ENCODE measurements around the gene C14orf132. TPM values are rescaled to one million over a fixed set of nuclear protein-coding genes. Genes with fewer than 3 reads are reported as not detected.

C14orf132 gene
- total and polyA plus RNA-seq, 2 donors (not counting 1 experiment from before 2014, with no cell fraction given), result 0.30 to 0.85 TPM

DNA sequence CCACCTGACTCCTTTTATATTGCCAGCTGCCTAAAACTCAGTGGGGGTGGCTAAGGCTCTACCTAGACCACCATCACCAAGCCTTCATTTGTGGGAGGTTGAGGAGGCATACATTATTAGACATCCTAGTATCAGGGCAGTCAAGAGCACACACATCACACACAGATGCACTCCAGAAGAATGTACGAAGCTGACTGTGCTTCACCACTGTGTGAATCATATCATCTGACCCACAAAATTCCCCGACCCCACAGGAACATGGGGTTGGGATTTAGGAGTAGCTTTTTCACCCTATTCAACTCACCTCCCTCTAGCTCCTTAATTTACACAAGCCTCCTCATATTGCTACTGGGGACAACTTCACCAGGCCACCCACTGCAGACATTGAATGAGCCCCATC is 100.7 kb downstream of the C14orf132 start:
- H3K4me3 Mint-ChIP-seq, result no peak overlapping the region
- Histone ChIP-seq H3K4me3 (ENCODE audit: control extremely low read depth in 1 of 5, extremely low read depth in 1 of 5, insufficient read depth in 1 of 5, low read depth in 2 of 5, low read length in 4 of 5) (no peak overlapping the region), H3K36me3 (replicated peaks in 1 of 2; ENCODE audit: control extremely low read depth in 1 of 2, control insufficient read depth in 1 of 2, extremely low read depth in 1 of 2, insufficient read depth in 2 of 2, low read length in 1 of 2) (no peaks in the 10 kb centered on the region), H3K4me2 (replicated peaks; ENCODE audit: low read depth, low read length, poor library complexity, severe bottlenecking) (no peak overlapping the region), H3K27ac (ENCODE audit: low read length in 2 of 2) (no peak overlapping the region), H3K79me2 (ENCODE audit: control insufficient read depth, insufficient read depth, low read length) (no peaks in the 10 kb centered on the region), H4K20me1 (ENCODE audit: control insufficient read depth, insufficient read depth, low read length, poor library complexity, severe bottlenecking) (no peaks in the 10 kb centered on the region), H3K9ac (ENCODE audit: low read length) (no peak overlapping the region), H3K4me1 (ENCODE audit: control insufficient read depth in 2 of 2, insufficient read depth in 2 of 2, low read length in 2 of 2) (no peaks in the 10 kb centered on the region), H3K27me3 (replicated peaks in 1 of 4; ENCODE audit: control extremely low read depth in 1 of 4, control insufficient read depth in 3 of 4, insufficient read depth in 4 of 4, low read length in 3 of 4) (peaks cover 0 to 4% (median 0%) of the 10 kb centered on the region in 4 experiments), H3K9me3 (ENCODE audit: control extremely low read depth in 1 of 3, control insufficient read depth in 2 of 3, insufficient read depth in 1 of 3, low read length in 2 of 3) (peaks cover 0 to 19% (median 4%) of the 10 kb centered on the region in 3 donors), H2AFZ (ENCODE audit: insufficient read depth, low read depth, low read length, poor library complexity, severe bottlenecking) (no peak overlapping the region)
- no peak overlapping the region for H3K27ac Mint-ChIP-seq
- POLR2A ChIA-PET, result no interaction called here
- peaks cover 18% of the 10 kb centered on the region for H3K27me3 Mint-ChIP-seq
- no peak for DNase-seq
- peaks cover 2% of the 10 kb centered on the region for H3K9me3 Mint-ChIP-seq (ENCODE audit: insufficient read depth)
- ATAC-seq (ENCODE audit: low read depth), result no peak
- H3K4me1 Mint-ChIP-seq, result no peaks in the 10 kb centered on the region
- intact Hi-C loops (cut with micrococcal nuclease), result no loop called here
- CTCF ChIA-PET, result no interaction called here
- no peak for TF ChIP-seq EZH2 (IDR thresholded peaks at IDR 0.05; ENCODE audit: borderline replicate concordance, insufficient read depth, low read depth, low read length, poor library complexity, severe bottlenecking)
- TF ChIP-seq, protein P1, sequence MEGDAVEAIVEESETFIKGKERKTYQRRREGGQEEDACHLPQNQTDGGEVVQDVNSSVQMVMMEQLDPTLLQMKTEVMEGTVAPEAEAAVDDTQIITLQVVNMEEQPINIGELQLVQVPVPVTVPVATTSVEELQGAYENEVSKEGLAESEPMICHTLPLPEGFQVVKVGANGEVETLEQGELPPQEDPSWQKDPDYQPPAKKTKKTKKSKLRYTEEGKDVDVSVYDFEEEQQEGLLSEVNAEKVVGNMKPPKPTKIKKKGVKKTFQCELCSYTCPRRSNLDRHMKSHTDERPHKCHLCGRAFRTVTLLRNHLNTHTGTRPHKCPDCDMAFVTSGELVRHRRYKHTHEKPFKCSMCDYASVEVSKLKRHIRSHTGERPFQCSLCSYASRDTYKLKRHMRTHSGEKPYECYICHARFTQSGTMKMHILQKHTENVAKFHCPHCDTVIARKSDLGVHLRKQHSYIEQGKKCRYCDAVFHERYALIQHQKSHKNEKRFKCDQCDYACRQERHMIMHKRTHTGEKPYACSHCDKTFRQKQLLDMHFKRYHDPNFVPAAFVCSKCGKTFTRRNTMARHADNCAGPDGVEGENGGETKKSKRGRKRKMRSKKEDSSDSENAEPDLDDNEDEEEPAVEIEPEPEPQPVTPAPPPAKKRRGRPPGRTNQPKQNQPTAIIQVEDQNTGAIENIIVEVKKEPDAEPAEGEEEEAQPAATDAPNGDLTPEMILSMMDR (IDR thresholded peaks at IDR 0.05), result no peak
- no CpG with 5 or more reads among the region's 2 CpGs for WGBS (ENCODE audit: insufficient coverage)

DNA sequence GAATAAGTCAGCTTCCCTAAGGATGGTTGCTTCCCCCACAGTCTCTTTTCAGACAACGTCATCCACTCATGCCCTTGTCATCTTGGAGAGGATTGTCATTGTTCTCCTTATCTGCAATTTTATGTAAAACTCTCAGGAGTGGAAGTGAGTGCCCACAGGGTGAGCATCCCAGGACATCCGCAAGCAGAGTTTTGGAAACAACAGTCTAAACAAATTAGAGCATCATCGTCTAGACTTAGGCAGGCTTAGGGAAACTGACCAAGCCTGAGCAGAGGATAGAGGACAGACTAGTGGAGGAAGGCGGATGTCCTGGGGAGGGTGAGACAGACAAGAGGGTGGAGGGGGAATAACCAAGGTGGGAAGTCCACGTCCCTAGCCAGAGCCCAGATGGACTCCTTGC is 101.8 kb downstream of the C14orf132 start:
- no peak overlapping the region for H3K9ac ChIP-seq (ENCODE audit: low read length)
- Mint-ChIP-seq H3K4me3 (no peak overlapping the region), H3K9me3 (ENCODE audit: insufficient read depth) (peaks cover 2% of the 10 kb centered on the region), H3K27me3 (peaks cover 10% of the 10 kb centered on the region), H3K4me1 (no peaks in the 10 kb centered on the region), H3K27ac (no peak overlapping the region)
- H3K79me2 ChIP-seq (ENCODE audit: control insufficient read depth, insufficient read depth, low read length), result no peaks in the 10 kb centered on the region
- TF ChIP-seq, protein P1 (IDR thresholded peaks at IDR 0.05), result no peak
- TF ChIP-seq EZH2 (IDR thresholded peaks at IDR 0.05; ENCODE audit: borderline replicate concordance, insufficient read depth, low read depth, low read length, poor library complexity, severe bottlenecking), result no peak
- peaks cover 0 to 19% (median 4%) of the 10 kb centered on the region in 3 donors for H3K9me3 ChIP-seq (ENCODE audit: control extremely low read depth in 1 of 3, control insufficient read depth in 2 of 3, insufficient read depth in 1 of 3, low read length in 2 of 3)
- H3K4me2 ChIP-seq (replicated peaks; ENCODE audit: low read depth, low read length, poor library complexity, severe bottlenecking), result no peak overlapping the region
- no peak overlapping the region for H3K4me3 ChIP-seq (ENCODE audit: control extremely low read depth in 1 of 5, extremely low read depth in 1 of 5, insufficient read depth in 1 of 5, low read depth in 2 of 5, low read length in 4 of 5)
- DNase-seq, result no peak
- intact Hi-C loops (cut with micrococcal nuclease), result no loop called here
- no peak for ATAC-seq (ENCODE audit: low read depth)
- no peaks in the 10 kb centered on the region for H3K36me3 ChIP-seq (replicated peaks in 1 of 2; ENCODE audit: control extremely low read depth in 1 of 2, control insufficient read depth in 1 of 2, extremely low read depth in 1 of 2, insufficient read depth in 2 of 2, low read length in 1 of 2)
- H3K4me1 ChIP-seq (ENCODE audit: control insufficient read depth in 2 of 2, insufficient read depth in 2 of 2, low read length in 2 of 2), result no peaks in the 10 kb centered on the region
- POLR2A ChIA-PET, result no interaction called here
- H2AFZ ChIP-seq (ENCODE audit: insufficient read depth, low read depth, low read length, poor library complexity, severe bottlenecking), result no peak overlapping the region
- H3K27me3 ChIP-seq (replicated peaks in 1 of 4; ENCODE audit: control extremely low read depth in 1 of 4, control insufficient read depth in 3 of 4, insufficient read depth in 4 of 4, low read length in 3 of 4), result peaks cover 0 to 4% (median 0%) of the 10 kb centered on the region in 4 experiments
- no peaks in the 10 kb centered on the region for H4K20me1 ChIP-seq (ENCODE audit: control insufficient read depth, insufficient read depth, low read length, poor library complexity, severe bottlenecking)
- WGBS (ENCODE audit: insufficient coverage), result 89% methylated on average over 4 of the region's 5 CpGs
- no peak overlapping the region for H3K27ac ChIP-seq (ENCODE audit: low read length in 2 of 2)
- CTCF ChIA-PET, result no interaction called here

Small RNAs within 50 kb of the gene (small RNA-seq; reads per million reads assigned to genes)
- gene AL137190.1 (ENCODE audit: insufficient read length, low read depth, low replicate concordance), result not detected

Other genes starting within 250 kb of the C14orf132 start
- gene TUNAR, start 162.5 kb upstream of the C14orf132 start, total RNA-seq, result 0.39 and 0.81 TPM in 2 replicates
- 0.48 and 1.2 TPM in 2 replicates for gene TUNAR, start 162.5 kb upstream of the C14orf132 start, polyA plus RNA-seq
- gene BDKRB2, start 165.5 kb downstream of the C14orf132 start, total RNA-seq, result not detected in 2 replicates
- 0.03 TPM in 1 of 2 replicates, not detected in the other for gene BDKRB2, start 165.5 kb downstream of the C14orf132 start, polyA plus RNA-seq
- gene BDKRB1, start 216.8 kb downstream of the C14orf132 start, total RNA-seq, result not detected in 2 replicates
- not detected in 2 replicates for gene BDKRB1, start 216.8 kb downstream of the C14orf132 start, polyA plus RNA-seq

Measured in B cell (primary cell).